Germinal center (tissue), 1 donor: ENCODE data around the gene KRTAP5-10.
"Not testable (repeated sequence)": the region's sequence is repeated elsewhere in the genome, so short reads cannot be mapped to it uniquely, and the experiment has no call there.

Experiments
- DNase-seq: peaks from one replicate; pipeline ENCODE4 v3.0.0; 2012; ENCODE audit warnings: mixed read lengths, low spot score

The KRTAP5-10 gene

DNA sequence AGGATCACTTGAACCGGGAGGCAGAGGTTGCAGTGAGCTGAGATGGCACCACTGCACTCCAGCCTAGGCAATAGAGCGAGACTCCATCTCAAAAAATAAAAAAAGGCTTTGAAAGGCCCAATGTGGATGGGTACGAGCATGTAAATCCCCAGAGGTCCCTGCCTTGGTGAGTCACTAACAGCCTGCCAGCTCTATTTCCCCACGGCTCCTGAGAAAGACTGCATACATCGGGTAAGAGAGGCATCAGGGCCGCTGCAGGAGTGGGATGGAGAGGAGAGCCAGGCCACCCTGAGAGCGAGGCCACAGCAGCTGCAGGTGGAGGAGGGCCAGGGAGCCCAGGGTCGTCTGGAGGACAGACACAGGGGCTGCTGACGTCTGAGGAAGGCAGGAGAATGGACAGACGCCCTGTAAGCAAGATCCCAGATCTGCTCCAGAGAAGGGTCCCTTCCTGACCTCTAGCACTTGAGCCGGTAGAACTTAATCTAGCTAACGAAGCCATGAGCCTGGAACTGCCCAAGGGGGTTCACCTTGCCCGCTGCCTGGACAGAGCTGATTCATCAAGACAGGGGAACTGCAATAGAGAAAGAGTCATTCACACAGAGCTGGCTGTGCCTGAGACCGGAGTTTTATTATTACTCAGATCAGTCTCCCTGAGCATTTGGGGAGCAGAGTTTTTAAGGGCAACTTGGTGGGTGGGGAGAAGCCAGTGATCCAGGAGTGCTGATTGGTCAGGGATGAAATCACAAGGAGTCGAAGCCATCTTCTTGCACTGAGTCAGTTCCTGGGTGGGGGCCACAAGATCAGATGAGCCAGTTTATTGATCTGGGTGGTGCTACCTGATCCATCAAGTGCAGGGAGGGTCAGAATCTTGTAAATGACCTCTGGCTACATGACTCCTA, 22.2 kb upstream of the KRTAP5-10 start:
- no peak for DNase-seq

- DNase-seq: no peak
Measured at GRCh38 chr11:71543866-71544265, 21.5 kb upstream of the KRTAP5-10 start.

DNA sequence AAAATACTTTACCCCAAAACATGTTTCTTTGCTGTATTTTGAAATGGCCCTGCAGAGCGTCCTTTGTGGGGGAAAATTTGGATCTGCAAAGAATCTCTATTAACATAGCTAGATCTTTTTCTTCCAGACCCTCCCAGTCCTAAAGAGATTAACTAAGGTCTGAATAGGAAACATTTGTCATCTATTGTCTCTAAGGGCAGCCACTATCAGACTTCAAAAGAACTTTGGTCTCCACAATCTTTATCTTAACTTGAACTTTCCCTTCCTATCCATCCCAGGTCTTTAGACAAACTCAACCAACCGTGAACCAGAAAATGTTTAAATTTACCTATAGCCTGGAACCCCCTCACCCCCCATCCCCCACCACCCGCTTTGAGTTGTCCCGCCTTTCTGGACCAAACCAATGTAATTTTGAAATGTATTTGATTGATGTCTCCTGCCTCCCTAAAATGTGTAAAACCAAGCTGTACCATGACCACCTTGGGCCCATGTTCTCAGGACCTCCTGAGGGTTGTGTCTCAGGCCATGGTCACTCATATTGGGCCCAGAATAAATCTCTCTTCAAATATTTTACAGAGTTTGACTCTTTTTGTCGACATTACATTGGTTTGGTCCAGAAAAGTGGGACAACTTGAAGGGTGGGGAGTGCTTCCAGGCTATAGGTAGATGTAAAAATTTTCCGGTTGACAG, 20.7 kb upstream of the KRTAP5-10 start:
- DNase-seq: no peak

GRCh38 chr11:71545405-71545966, 19.9 kb upstream of the KRTAP5-10 start:
- no peak for DNase-seq

- no peak for DNase-seq
Measured at GRCh38 chr11:71548120-71548519, 17.2 kb upstream of the KRTAP5-10 start, which contains the start of gene KRTAP5-9. TSS of gene KRTAP5-9 (plus strand) at chr11:71548420. CDS start at chr11:71548658, 238 bp downstream.

- DNase-seq: no peak
Measured at GRCh38 chr11:71548716-71549151, 16.6 kb upstream of the KRTAP5-10 start.

- no peak for DNase-seq
Measured at GRCh38 chr11:71551711-71552110, 13.7 kb upstream of the KRTAP5-10 start.

DNA sequence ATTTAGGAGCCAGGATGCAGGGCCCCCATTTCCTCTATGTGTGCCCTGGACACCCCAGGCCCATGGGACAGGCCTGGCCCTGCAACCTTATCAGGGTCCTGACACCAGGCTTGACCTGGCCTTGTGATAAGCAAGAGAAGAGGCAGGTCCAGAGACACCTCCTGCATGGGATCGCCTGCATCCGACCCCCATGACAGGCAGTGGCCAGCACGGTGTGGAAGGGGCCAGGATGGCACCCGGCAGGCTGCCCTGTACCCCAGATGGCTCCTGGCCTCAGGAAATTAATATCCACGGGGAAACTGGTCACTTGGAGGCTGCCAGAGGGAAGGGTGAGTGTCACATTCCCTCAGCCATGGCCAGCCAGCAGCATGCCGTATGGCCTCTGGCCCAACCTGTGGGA, 10.4 kb upstream of the KRTAP5-10 start:
- no peak for DNase-seq

DNA sequence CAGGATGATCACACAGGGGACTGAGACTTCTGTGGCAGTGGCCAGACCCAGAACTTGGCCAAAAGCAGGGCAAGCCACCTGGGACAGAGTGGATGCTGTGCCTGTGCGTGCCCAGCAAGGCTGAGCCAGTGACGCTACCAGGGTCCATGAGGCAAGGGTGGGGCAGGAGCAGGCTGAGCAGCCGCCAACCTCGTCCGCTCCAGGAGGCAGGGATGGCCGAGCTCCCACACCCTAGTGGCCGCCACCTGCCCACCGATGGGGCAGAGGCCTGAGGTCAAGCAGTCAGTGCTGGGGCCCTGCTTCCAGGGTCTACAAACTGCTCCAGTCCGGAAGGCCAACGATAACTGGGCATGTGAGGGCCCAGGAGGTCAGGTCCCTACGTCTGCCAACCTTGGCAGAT, 9.9 kb upstream of the KRTAP5-10 start:
- no peak for DNase-seq

- DNase-seq: no peak
Measured at GRCh38 chr11:71556018-71556417, 9.3 kb upstream of the KRTAP5-10 start.

DNA sequence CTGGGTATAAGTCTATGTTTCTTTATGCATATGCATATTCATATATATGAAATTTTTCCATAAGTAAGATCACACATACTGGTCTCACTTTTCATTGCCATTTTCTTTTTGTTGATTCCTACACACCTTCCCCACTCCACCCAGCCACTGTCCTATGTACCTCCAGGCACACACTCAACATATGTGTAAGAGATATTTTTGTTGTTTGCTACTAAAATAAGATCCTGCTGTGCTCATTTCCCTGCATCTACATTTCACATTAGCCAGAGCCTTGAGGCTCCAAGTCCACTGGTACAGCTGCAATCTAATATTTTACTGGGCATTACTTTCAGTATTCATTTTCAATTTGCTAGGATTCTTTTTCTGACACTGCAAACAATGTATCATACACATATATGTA, 8.1 kb upstream of the KRTAP5-10 start:
- DNase-seq: no peak

DNA sequence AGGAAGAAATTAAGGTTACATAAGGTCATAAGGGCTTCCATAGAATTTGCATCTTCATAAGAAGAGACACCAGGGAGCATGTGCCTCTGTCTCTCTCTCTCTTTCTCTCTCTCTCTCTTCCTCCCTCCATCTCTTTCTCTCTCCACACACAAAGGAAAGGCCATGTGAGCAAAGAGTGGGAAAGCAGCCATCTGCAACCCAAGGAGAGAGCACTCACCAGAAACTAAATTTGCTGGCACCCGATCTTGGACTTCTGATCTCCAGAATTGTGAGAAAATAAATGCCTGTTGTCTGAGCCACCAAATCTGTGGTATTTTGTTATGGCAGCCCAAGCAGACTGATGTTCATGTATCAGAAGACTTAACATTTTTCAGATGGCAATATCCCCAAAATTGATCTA, 6.4 kb upstream of the KRTAP5-10 start:
- no peak for DNase-seq

DNA sequence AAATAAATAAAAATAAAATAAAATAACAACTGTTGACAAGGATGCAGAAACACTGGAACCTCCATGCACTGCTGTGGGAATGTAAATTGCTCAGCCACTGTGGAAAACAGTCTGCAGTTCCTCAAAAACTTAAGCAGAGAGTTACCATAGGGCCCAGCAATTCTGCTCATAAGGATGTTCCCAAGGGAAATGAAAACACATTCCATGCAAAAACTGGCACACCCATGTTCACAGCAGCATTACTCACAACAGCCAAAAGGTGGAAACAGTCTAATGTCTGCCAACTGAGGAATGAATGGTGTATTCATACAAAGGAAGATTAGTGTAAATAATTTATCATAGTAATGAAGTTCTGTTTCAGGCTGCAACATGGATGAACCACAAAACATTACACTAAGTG, 3.2 kb upstream of the KRTAP5-10 start:
- no peak for DNase-seq

GRCh38 chr11:71563406-71563805, 2.0 kb upstream of the KRTAP5-10 start:
- DNase-seq: peak; percentile 27

GRCh38 chr11:71564430-71564829, 933 bp upstream of the KRTAP5-10 start:
- DNase-seq: no peak

DNA sequence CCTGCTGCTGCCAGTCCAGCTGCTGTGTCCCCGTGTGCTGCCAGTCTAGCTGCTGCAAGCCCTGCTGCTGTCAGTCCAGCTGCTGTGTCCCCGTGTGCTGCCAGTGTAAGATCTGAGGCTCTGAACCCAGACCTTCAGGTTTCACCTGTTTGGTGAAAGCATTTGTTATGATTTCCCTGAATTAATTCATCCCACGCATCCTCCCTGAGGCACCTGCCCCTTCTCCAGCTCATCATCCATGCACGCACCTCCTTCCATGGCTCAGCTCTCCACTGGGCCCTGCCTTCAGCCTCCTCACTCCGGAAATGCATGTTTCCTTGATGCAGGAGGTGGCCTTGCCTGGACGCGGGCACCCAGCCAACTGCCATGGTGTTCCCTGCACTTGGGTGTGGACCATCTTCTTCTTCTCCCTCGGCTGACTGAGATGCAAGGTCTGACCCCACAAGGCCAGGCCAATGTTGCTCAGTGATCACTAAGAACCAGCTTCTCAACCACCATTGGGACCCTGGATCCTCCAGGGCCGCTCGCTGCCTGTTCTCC, 788 bp downstream of the KRTAP5-10 start:
- DNase-seq: no peak

DNA sequence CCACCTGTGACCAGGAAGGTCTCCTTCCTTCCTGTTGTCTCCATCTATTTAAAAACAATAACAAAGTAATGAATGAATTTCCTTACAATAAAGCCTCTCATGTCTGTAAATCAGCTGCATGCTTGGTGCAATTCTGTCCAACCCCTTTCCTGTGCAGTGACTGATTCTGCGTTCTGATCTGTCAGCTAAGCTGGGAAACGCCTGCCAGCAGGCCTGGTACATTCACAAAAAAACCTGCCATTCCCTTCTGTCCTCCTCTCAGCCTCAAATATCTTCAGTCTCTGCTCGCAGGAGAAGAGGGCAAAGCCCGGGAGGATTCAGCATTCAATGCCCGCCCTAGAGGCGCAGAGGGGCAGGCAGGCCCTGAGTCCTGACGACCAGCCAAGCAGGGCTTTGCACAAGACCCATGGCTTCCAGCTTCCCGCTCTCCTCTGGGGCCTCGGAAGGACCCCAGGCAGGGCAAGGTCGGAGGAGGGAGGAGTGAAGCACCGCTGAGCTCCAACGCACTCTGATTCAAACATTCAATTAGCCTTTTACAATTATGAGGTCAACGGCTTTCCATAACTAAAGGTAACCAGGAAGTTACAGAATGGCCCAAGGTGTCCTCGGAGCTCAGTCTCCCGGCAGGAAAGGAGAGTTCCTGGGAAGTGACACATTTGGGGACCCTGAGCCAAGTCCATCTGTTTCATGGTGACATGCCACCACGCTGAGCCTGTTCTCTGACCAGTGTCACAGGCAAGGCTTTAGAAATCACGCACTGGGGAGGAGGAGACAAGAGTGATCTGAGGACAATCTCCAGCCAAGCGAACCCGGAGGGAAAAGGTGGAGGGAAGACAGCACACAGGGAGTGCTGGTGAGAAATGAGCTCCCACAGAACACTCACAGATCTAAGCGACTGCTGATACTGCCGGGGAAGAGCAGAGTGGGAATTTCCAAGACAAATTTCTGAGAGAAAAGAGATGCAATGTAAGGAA, 1.6 kb downstream of the KRTAP5-10 start:
- not testable (repeated sequence) for DNase-seq

DNA sequence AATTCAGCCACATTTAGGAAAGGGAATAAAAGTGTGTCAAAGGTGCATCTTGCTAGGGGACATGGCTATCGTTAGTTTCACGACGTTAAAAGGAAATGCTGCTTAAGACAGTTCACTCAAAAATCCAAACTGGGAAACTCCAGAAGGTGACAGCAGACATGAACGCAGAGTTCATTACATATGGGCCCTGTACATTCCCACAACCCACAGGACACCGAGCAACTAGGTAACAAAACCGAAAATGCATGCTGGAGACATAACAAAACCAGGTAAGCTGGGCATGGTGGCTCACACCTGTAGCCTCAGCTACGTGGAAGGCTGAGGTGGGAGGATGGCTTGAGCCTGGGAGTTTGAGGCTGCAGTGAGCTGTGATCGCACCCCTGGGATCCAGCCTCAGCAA, 2.3 kb downstream of the KRTAP5-10 start:
- not testable (repeated sequence) for DNase-seq

- no peak for DNase-seq
Measured at GRCh38 chr11:71568704-71569349, 3.5 kb downstream of the KRTAP5-10 start.

DNA sequence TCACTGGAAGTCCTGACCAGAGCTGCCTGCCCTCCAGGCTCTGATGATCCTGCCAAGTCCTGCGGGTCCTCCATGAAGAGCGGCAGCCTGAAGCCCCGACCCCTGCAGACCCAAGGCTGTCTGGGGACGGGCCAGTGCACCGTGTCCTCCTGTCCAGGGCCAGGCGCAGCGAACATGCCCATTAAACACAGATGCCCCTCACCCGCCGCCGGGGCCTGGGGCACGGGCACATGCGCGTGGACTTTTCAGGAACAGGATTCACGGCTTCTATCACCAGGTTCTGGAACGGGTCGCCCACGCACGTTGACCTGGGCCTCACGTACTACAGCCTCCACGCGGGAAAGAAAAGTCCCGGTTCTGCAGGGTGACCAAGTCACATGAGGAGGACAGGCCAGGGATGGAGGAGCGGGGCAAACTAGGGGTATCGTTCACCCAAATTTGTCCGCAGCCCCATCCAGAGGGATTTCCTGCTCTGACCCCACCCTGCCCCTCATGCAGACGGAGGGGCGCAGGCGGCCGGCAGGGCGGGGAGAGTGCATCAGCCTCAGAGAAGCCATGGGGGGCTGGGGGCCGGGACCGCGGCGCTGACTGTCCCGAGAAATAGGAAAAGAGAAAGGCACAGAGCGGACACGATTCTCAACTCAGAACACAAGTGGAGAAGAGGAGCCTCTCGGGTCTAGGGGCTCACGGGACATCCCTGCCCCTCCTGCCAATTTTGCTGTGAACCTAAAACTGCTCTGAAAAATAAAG, 5.9 kb downstream of the KRTAP5-10 start:
- not testable (repeated sequence) for DNase-seq
